ENCODE data around the gene PKN3. TPM values are rescaled to one million over a fixed set of nuclear protein-coding genes. Genes with fewer than 3 reads are reported as not detected.

PKN3 gene
- total and polyA plus RNA-seq, 9 of the 15 experiments (the other 6 are each of a cell fraction or from before 2014, with no cell fraction given), result 0.82 to 49.2 (median 19.7) TPM

DNA sequence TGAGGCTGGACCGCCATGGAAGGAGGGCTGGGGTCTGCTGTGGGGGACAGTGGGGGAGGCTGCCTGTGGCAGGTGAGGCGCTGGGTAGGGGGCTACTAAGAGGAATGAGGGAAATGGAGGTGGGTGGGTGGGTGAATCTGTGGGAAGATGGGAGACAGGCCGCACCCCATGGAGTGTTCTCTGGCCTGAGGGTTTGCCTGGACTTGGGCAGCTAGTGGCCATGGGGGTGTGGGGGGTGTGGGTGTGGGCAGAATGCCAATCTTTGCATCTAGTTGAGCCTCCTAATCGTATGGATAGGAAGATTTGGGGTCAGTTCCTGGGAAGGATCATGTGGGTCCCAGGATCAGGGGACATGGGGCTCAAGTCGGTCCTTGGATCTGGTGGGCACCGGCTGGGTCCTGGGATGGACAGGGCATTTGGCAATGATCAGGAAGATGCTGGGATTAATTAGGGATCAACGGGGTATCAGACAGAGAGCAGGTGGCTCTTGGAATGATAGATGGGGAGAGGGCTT lies 21.1 kb downstream of the PKN3 start:
- intact Hi-C loops (cut with micrococcal nuclease), result no loop called here
- H3K9me3 ChIP-seq (replicated peaks; ENCODE audit: control insufficient read depth, insufficient read depth, low read depth, low read length), result no peaks in the 10 kb centered on the region
- no TSS peak for BruUV-seq (replicated peaks)
- H3K27me3 ChIP-seq (ENCODE audit: control insufficient read depth in 2 of 2, insufficient read depth in 2 of 2, low read length in 2 of 2), result no peaks in the 10 kb centered on the region
- CTCF ChIA-PET (ENCODE audit: low intra/inter-chr PET ratio), result no interaction called here
- peaks cover 2% of the 10 kb centered on the region for H3K9me1 ChIP-seq (ENCODE audit: control insufficient read depth, insufficient read depth, low read length)
- WGBS (ENCODE audit: insufficient coverage, low coverage, missing lambda C conversion rate), result 20% methylated on average over 6 of the region's 7 CpGs
- peaks cover 8% of the 10 kb centered on the region; the same call in 2 of the 3 replicates for H3K79me2 ChIP-seq (ENCODE audit: control insufficient read depth, insufficient read depth, low read length)
- H3K4me3 ChIP-seq, result peak overlapping the region; percentile 67
- DNase-seq (ENCODE audit: extremely low read depth in 1 of 4, low spot score in 3 of 4), result peak in 3 of 4 experiments; percentile 20 to 48 (median 41)
- peak overlapping the region; percentile 95 for H3K4me2 ChIP-seq (ENCODE audit: insufficient read depth, low read length)
- H4K20me1 ChIP-seq (replicated peaks; ENCODE audit: control insufficient read depth, insufficient read depth, low read length), result no peaks in the 10 kb centered on the region
- H3K9ac ChIP-seq (ENCODE audit: insufficient read depth in 1 of 2, low read depth in 2 of 2, low read length in 2 of 2), result peak overlapping the region; percentile 83 to 96
- FAIRE-seq, result peak; percentile 74
- H3K4me1 ChIP-seq (replicated peaks in 1 of 2; ENCODE audit: control insufficient read depth in 2 of 2, insufficient read depth in 2 of 2, low read length in 2 of 2), result peaks cover 8 to 51% of the 10 kb centered on the region in 2 experiments; a peak in 4 of 5 replicates
- H2AFZ ChIP-seq (ENCODE audit: low read depth, low read length), result peak overlapping the region; percentile 80
- POLR2A ChIA-PET, result interaction anchor here (0.6 to 1.5 kb wide), 6 partner anchors 9 to 218 kb away, joined by 3 to 9 read pairs (median 6); partner anchors contain the start of genes ENDOG and PKN3
- ATAC-seq, result no peak
- H3K27ac ChIP-seq (ENCODE audit: extremely low read depth, low read depth, low read length), result peak overlapping the region; percentile 72
- in situ Hi-C loops (cut with MboI), result no loop called here
- peaks cover 28% of the 10 kb centered on the region; the same call in 1 of the 3 replicates for H3K36me3 ChIP-seq (ENCODE audit: control insufficient read depth, insufficient read depth, low read length)
- TF ChIP-seq, protein P1, sequence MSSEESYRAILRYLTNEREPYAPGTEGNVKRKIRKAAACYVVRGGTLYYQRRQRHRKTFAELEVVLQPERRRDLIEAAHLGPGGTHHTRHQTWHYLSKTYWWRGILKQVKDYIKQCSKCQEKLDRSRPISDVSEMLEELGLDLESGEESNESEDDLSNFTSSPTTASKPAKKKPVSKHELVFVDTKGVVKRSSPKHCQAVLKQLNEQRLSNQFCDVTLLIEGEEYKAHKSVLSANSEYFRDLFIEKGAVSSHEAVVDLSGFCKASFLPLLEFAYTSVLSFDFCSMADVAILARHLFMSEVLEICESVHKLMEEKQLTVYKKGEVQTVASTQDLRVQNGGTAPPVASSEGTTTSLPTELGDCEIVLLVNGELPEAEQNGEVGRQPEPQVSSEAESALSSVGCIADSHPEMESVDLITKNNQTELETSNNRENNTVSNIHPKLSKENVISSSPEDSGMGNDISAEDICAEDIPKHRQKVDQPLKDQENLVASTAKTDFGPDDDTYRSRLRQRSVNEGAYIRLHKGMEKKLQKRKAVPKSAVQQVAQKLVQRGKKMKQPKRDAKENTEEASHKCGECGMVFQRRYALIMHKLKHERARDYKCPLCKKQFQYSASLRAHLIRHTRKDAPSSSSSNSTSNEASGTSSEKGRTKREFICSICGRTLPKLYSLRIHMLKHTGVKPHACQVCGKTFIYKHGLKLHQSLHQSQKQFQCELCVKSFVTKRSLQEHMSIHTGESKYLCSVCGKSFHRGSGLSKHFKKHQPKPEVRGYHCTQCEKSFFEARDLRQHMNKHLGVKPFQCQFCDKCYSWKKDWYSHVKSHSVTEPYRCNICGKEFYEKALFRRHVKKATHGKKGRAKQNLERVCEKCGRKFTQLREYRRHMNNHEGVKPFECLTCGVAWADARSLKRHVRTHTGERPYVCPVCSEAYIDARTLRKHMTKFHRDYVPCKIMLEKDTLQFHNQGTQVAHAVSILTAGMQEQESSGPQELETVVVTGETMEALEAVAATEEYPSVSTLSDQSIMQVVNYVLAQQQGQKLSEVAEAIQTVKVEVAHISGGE (CRISPR knock-in tag; IDR thresholded peaks at IDR 0.05), result 0 out of 6 replicates have a peak, but pooled peaks of 1 of the 3 experiments have one; percentile 57
- TF ChIP-seq, protein P2, sequence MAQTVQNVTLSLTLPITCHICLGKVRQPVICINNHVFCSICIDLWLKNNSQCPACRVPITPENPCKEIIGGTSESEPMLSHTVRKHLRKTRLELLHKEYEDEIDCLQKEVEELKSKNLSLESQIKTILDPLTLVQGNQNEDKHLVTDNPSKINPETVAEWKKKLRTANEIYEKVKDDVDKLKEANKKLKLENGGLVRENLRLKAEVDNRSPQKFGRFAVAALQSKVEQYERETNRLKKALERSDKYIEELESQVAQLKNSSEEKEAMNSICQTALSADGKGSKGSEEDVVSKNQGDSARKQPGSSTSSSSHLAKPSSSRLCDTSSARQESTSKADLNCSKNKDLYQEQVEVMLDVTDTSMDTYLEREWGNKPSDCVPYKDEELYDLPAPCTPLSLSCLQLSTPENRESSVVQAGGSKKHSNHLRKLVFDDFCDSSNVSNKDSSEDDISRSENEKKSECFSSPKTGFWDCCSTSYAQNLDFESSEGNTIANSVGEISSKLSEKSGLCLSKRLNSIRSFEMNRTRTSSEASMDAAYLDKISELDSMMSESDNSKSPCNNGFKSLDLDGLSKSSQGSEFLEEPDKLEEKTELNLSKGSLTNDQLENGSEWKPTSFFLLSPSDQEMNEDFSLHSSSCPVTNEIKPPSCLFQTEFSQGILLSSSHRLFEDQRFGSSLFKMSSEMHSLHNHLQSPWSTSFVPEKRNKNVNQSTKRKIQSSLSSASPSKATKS (CRISPR knock-in tag; IDR thresholded peaks at IDR 0.05), result no peak
- no peak for TF ChIP-seq SMAD3 (CRISPR knock-in tag; conservative IDR thresholded peaks at IDR 0.05)
- no peak for TF ChIP-seq TRIM28 (IDR thresholded peaks at IDR 0.05)
- TF ChIP-seq, protein P3, sequence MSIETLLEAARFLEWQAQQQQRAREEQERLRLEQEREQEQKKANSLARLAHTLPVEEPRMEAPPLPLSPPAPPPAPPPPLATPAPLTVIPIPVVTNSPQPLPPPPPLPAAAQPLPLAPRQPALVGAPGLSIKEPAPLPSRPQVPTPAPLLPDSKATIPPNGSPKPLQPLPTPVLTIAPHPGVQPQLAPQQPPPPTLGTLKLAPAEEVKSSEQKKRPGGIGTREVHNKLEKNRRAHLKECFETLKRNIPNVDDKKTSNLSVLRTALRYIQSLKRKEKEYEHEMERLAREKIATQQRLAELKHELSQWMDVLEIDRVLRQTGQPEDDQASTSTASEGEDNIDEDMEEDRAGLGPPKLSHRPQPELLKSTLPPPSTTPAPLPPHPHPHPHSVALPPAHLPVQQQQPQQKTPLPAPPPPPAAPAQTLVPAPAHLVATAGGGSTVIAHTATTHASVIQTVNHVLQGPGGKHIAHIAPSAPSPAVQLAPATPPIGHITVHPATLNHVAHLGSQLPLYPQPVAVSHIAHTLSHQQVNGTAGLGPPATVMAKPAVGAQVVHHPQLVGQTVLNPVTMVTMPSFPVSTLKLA (conservative IDR thresholded peaks at IDR 0.05), result no peak
- 0 out of 2 replicates have a peak, but pooled peaks have one; percentile 43 for TF ChIP-seq CC2D1A (IDR thresholded peaks at IDR 0.05)
- TF ChIP-seq HEY1 (CRISPR knock-in tag; IDR thresholded peaks at IDR 0.05; ENCODE audit: borderline replicate concordance), result no peak
- TF ChIP-seq ZNF561 (CRISPR knock-in tag; conservative IDR thresholded peaks at IDR 0.05), result no peak
- TF ChIP-seq CLOCK (CRISPR knock-in tag; IDR thresholded peaks at IDR 0.05; ENCODE audit: borderline replicate concordance), result no peak
- no peak for TF ChIP-seq HDAC8 (tag; IDR thresholded peaks at IDR 0.05)
- no peak for TF ChIP-seq IRF2 (CRISPR knock-in tag; IDR thresholded peaks at IDR 0.05)

Measured in K562 (cell line).